Uterine smooth muscle cell (primary cell): ENCODE measurements around the gene PCDHGC5. TPM values are rescaled to one million over a fixed set of nuclear protein-coding genes. Genes with fewer than 3 reads are reported as not detected.

Source experiments
- total RNA-seq: library from RNA; depleted of rRNA; stranded (reverse); fragments of >200 nt; gene quantifications from 2 replicates; pipeline ENCODE4 v1.2.3, GENCODE V29; 2014

PCDHGC5 gene
- 2.3 and 2.9 TPM in 2 replicates for total RNA-seq

GRCh38 chr5:141488591-141489561 lies at the start of gene PCDHGC5:
Gene PCDHGC5 (plus strand): TSS chr5:141489081. CDS start chr5:141489241, 160 bp downstream.

DNA sequence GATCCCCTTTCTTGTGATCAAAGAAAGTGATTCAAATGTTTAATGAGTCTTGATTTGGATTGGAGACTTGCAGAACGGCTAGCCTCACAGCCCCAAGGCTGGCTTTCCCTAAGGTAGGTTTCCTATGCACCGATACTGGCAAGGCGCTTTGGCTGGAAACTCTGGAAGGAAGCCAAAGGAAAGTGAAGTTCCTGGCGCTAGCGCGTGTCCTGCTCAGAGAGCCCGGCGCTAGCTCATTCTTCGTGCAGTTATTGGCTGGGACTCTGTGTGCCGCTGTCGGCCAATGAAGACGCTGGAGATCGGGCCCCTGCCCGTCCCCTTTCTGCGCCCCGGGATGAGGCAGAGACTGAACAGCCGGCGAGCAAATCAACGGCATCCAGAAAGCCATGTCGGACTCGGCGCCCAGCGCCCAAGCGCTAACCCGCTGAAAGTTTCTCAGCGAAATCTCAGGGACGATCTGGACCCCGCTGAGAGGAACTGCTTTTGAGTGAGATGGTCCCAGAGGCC lies 13.2 kb upstream of the PCDHGC5 start, which contains the start of gene PCDHGC3:
Gene PCDHGC3 (plus strand): TSS at position 342 of the 507 bp plus-strand sequence. CDS start 151 bp downstream, at position 493.

DNA sequence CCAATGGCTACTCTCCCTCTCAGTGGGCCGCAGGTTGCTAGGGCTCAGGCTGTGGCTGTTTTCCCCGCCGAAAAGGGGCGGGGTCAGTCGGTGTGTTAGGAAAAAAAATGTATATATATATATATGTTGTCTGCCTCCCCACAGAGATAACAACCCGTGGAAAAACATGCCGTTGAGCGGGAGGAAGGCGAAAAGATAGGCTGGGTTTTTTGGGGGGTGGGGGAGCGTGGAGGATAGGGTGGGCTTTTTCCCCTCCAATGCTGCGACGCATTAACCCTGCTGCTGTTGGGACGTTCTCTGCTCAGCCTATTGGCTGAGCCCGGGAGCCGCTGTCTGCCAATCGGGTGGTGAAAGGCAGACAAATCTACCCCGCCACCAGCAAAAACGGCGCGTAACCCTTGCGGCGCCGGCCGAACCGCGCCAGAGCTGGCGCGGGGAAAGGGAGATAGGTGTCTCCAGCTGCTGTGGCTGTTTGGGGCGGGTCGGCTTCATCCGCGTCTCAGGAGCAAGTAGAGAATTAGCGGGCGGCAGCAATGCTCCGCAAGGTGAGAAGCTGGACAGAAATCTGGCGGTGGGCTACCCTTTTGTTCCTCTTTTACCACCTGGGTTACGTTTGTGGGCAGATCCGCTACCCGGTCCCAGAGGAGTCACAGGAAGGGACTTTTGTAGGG lies 4.1 kb upstream of the PCDHGC5 start, which contains the start of gene PCDHGC4:
Gene PCDHGC4 (plus strand): TSS at position 390 of the 671 bp plus-strand sequence. CDS start 144 bp downstream, at position 534.

Other genes starting within 250 kb of the PCDHGC5 start
- under 0.01 and 0.37 TPM in 2 replicates for gene PCDHB15, start 243.7 kb upstream of the PCDHGC5 start, total RNA-seq
- gene SLC25A2, start 185.0 kb upstream of the PCDHGC5 start, total RNA-seq = 0.50 and 0.66 TPM in 2 replicates
- 86.1 and 88.3 TPM in 2 replicates for gene TAF7, start 168.3 kb upstream of the PCDHGC5 start, total RNA-seq
- 0.22 and 0.62 TPM in 2 replicates for gene PCDHGA1, start 158.6 kb upstream of the PCDHGC5 start, total RNA-seq
- gene PCDHGA2, start 150.3 kb upstream of the PCDHGC5 start, total RNA-seq = 0.89 and 2.2 TPM in 2 replicates
- 0.22 and 0.87 TPM in 2 replicates for gene PCDHGA3, start 145.3 kb upstream of the PCDHGC5 start, total RNA-seq
- gene PCDHGB1, start 139.0 kb upstream of the PCDHGC5 start, total RNA-seq = 0.44 and 1.2 TPM in 2 replicates
- gene PCDHGA4, start 134.1 kb upstream of the PCDHGC5 start, total RNA-seq = 2.2 and 5.2 TPM in 2 replicates
- gene PCDHGB2, start 129.1 kb upstream of the PCDHGC5 start, total RNA-seq = 1.2 and 1.7 TPM in 2 replicates
- 0.55 and 0.87 TPM in 2 replicates for gene PCDHGA5, start 124.9 kb upstream of the PCDHGC5 start, total RNA-seq
- 2.3 and 4.2 TPM in 2 replicates for gene PCDHGB3, start 118.8 kb upstream of the PCDHGC5 start, total RNA-seq
- 1.7 and 3.2 TPM in 2 replicates for gene PCDHGA6, start 115.2 kb upstream of the PCDHGC5 start, total RNA-seq
- gene PCDHGA7, start 106.3 kb upstream of the PCDHGC5 start, total RNA-seq = 1.3 and 4.0 TPM in 2 replicates
- 11.3 and 20.9 TPM in 2 replicates for gene PCDHGB4, start 101.4 kb upstream of the PCDHGC5 start, total RNA-seq
- 1.1 and 2.4 TPM in 2 replicates for gene PCDHGA8, start 96.4 kb upstream of the PCDHGC5 start, total RNA-seq
- 16.2 and 25.0 TPM in 2 replicates for gene PCDHGB5, start 91.1 kb upstream of the PCDHGC5 start, total RNA-seq
- 4.0 and 4.2 TPM in 2 replicates for gene PCDHGA9, start 86.3 kb upstream of the PCDHGC5 start, total RNA-seq
- gene PCDHGB6, start 81.1 kb upstream of the PCDHGC5 start, total RNA-seq = 2.4 and 2.9 TPM in 2 replicates
- 4.9 and 5.2 TPM in 2 replicates for gene PCDHGA10, start 76.1 kb upstream of the PCDHGC5 start, total RNA-seq
- gene PCDHGB7, start 71.4 kb upstream of the PCDHGC5 start, total RNA-seq = 6.0 and 7.4 TPM in 2 replicates
- gene PCDHGA11, start 68.0 kb upstream of the PCDHGC5 start, total RNA-seq = 11.7 and 13.6 TPM in 2 replicates
- 15.5 and 21.5 TPM in 2 replicates for gene PCDHGA12, start 58.6 kb upstream of the PCDHGC5 start, total RNA-seq
- gene PCDHGC3, start 13.1 kb upstream of the PCDHGC5 start, total RNA-seq = 39.6 and 44.7 TPM in 2 replicates
- gene PCDHGC4, start 4.1 kb upstream of the PCDHGC5 start, total RNA-seq = 2.2 and 2.4 TPM in 2 replicates
- 24.2 and 41.1 TPM in 2 replicates for gene DIAPH1, start 129.9 kb downstream of the PCDHGC5 start, total RNA-seq
- 49.4 and 62.5 TPM in 2 replicates for gene HDAC3, start 147.8 kb downstream of the PCDHGC5 start, total RNA-seq
- 4.9 TPM in 2 replicates for gene RELL2, start 147.9 kb downstream of the PCDHGC5 start, total RNA-seq
- gene FCHSD1, start 162.3 kb downstream of the PCDHGC5 start, total RNA-seq = 33.3 and 53.4 TPM in 2 replicates
- gene ARAP3, start 193.1 kb downstream of the PCDHGC5 start, total RNA-seq = 4.6 and 4.8 TPM in 2 replicates